ENCODE data around the gene NFE2L2.

- TF ChIP-seq POLR2AphosphoS5 (IDR thresholded peaks at IDR 0.05): peak; percentile 23
- TF ChIP-seq CTCF (IDR thresholded peaks at IDR 0.05): no peak
These were observed 19.4 kb upstream of the NFE2L2 start for GRCh38 chr2:177283906-177284305.
